Stimulated activated CD8-positive, alpha-beta memory T cell treated with anti-CD3 and anti-CD28 coated beads, Interleukin-4, amount 100 ng/mL, for 48 hours (primary cell): ENCODE measurements around the gene PAIP2B.

ENCODE experiments used
- DNase-seq: peaks from one replicate; pipeline ENCODE4 v3.0.0-alpha.2; 2020

The PAIP2B gene

GRCh38 chr2:71150082-71150816, 76.7 kb downstream of the PAIP2B start:
- no peak for DNase-seq

GRCh38 chr2:71148506-71149063, 78.3 kb downstream of the PAIP2B start:
- no peak for DNase-seq

GRCh38 chr2:71143782-71144181, 83.1 kb downstream of the PAIP2B start:
- no peak for DNase-seq

GRCh38 chr2:71136174-71136573, 90.7 kb downstream of the PAIP2B start:
- DNase-seq: no peak

- no peak for DNase-seq
Observed at GRCh38 chr2:71133603-71134002, 93.3 kb downstream of the PAIP2B start.
